Effector CD4-positive, alpha-beta T cell (primary cell): ENCODE data around the gene AKT2.
"Not testable (repeated sequence)": the region's sequence is repeated elsewhere in the genome, so short reads cannot be mapped to it uniquely, and the experiment has no call there.

Experiments
- DNase-seq: peaks from one replicate; pipeline ENCODE4 v3.0.0-alpha.2; 2020

Gene AKT2

DNA sequence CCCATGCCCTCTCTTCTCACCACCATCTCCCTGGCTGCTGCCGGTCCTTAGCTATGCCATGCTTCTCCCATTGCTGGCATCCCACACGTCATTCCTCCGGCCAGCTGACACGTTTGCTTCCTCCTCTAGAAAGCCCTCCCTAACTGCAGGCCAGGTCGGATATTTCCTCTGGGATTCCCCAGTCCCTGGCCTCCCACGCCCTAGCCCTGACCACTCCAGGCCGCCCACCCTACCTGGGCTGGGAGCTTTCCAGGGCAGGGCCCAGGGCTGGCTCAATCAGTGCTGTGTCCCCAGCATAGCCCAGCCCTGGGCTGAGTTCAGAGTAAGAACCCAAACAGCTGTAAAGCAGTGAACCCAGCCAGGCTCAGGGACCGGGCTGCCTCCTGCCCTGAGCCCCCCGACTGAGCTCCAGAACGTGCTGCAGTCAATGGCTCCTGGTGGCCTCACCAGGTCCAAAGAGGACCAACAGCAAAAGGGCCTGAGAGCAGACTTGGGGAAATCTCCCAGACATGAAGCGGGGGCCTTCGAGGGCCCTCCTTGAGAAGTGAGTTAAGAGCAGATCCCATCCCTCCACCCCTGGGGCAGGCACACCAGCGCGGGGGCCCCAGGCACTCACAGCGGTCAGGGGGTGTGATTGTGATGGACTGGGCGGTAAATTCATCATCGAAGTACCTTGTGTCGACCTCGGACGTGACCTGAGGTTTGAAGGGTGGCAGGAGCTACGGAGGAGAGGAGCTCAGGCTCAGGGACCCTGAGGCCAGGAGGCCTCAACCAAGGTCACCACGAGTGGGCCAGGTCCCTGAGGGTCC lies 50.5 kb downstream of the AKT2 start:
- no peak for DNase-seq

GRCh38 chr19:40233811-40234389 lies 51.2 kb downstream of the AKT2 start:
- DNase-seq: no peak

- no peak for DNase-seq
These were observed 52.0 kb downstream of the AKT2 start for GRCh38 chr19:40232949-40233810.

GRCh38 chr19:40232479-40232878 lies 52.7 kb downstream of the AKT2 start:
- no peak for DNase-seq

DNA sequence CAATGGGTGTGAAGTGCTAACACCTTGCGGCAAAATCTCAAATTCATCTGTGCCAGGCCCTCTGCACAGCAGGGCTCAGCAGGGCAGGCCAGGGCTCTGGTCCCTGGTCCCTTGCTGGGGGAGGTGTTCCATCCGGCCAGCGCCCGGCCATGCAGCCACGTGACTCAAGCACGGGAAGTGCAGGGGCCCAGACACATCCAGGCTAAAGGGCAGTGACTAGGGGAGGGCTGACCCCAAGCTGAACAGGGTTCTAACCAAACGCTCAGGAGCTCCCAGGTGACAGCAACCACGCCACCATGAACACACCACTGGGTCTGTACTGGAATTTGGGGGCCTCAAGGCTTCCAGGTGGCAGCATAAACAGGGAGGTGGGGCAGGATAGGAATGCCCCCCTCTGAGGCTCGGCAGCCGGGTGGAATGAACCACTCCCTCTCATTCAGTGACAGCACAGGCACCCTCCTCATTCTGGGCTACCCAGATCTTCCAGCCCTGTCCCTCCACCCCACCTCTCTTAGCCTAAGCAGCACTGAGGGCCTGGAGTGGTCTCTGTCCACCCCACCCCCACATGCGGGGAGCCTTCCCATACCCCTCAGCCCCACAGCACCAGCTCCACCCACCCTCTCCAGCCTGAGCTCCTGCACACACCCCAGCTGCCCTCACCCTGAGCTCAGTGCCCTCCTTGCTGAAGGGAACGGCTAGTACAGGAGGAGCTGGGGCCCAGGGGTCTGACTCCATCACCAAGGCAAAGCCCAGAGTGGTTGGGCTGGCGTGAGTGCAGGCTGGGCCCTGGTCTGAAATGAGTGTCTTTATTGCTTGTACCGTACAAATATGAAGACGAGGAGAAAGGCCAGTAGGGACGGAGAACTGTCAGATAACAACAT lies 53.4 kb downstream of the AKT2 start:
- no peak for DNase-seq

DNA sequence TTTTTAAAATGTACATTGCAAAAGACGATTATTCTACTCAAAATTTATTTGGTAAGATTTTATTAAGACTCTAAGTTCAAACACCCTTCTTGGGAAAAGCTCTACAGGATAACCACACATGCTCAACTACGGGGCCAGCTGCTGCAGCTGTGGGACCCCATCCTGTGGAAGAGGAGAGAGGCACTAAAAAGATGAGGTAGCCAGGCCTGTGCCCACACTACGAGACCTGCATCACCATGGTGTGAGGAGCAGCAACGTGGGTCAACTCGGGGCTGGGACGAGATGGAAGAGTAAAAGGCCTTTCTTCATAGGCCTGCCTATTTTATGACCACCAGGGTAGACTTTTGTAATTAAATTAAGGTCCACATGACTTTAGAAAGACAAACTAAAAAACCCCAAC lies 54.1 kb downstream of the AKT2 start:
- DNase-seq: no peak

GRCh38 chr19:40229926-40230417 lies 55.2 kb downstream of the AKT2 start:
- no peak for DNase-seq

DNA sequence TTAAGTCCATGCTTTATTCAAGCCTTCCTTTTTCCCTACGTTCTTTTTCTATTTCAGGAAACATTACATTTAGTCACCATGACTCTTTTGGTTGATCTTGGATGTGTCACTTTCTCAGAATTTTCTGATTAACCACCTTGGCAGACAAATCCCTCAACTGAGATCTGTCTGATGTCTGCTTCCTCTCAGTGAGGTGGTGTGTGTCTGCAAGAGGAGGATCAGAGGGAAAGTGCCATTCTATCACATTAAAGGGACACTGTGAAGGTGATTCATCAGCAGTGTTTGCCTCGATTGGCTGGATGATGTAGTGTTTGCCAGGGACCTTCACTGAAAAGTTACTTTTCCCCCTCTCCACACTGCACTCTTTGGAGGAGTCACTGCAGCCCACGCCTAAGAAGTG lies 55.7 kb downstream of the AKT2 start:
- DNase-seq: no peak

GRCh38 chr19:40228863-40229262 lies 56.3 kb downstream of the AKT2 start:
- DNase-seq: no peak

DNA sequence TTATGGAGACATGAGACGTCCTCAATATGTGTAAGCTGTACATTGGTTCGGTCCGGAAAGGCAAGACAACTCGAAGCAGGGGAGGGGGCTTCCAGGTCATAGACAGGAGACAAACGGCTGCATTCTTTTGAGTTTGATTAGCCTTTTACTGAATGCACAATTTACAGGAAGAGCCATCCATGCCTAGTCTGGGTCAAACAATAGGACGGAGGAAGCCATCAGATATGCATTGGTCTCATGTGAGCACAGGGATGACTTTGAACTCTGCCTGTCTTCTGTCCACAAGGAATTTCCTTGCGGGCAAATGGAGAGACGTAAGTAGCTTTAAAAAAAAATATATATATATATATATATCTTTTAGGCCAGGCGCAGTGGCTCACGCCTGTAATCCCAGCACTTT lies 56.8 kb downstream of the AKT2 start:
- DNase-seq: no peak

GRCh38 chr19:40225440-40226305 lies 59.5 kb downstream of the AKT2 start:
- no peak for DNase-seq

- DNase-seq: no peak
These were observed 60.6 kb downstream of the AKT2 start for GRCh38 chr19:40224342-40225150.

- peak; percentile 14 for DNase-seq
These were observed 61.9 kb downstream of the AKT2 start for GRCh38 chr19:40223135-40223822.

DNA sequence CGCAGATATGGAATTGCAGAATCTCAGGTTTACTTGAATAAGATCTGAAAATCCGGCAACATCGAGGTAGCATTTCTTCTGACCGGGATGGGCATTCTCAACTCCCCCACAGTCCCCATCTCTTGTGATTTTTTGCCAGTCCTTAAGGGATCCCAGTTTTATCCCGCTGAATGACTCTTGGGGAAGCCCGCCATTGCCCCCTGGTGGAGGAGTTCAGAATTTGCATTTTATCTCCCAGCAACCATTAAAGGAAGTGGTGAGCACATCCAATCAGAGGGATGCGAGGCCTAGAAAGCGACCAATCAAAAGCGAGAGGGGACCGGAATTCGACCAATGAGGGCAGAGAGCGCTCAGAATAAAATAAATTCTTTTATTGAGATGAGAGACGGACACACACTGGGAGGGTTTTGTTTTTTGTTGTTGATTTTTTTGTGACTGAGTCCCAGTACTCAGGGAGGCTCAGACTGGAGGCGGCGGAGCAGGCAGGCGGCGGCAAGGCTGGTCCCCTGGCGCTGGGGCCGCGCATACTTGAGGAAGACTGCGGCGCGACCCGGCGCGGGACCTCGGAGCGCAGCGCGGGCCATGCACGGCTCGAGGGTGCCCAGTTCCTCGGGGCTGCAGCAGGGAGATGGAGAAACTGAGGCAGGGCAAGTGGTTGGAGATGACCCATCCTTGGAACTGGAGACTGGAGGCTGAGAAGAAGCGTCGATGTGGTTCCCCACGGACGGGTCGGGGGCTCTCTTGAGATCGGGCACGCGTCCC lies 63.1 kb downstream of the AKT2 start:
- DNase-seq: peak; percentile 67

- no peak for DNase-seq
These were observed 64.5 kb downstream of the AKT2 start for GRCh38 chr19:40220674-40221073.

- no peak for DNase-seq
These were observed 65.3 kb downstream of the AKT2 start for GRCh38 chr19:40219721-40220276.

DNA sequence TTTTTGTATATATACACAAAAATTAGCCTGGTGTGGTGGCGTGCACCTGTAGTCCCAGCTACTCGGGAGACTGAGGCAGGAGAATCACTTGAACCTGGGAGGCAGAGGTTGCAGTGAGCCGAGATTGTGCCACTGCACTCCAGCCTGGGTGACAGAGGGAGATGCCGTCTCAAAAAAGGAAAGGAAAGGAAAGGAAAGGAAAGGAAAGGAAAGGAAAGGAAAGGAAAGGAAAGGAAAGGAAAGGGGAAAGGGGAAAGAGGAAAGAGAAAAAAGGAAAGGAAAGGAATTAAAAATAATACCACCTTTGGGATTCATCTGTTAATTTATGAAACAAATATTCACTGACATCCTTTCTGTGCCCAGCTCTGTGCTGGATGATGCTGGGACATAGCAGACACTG lies 66.1 kb downstream of the AKT2 start:
- not testable (repeated sequence) for DNase-seq
